ENCODE measurements around the gene FAM131C. TPM values are rescaled to one million over a fixed set of nuclear protein-coding genes. Genes with fewer than 3 reads are reported as not detected.

Gene FAM131C
- total RNA-seq, 6 experiments from 2014 or later: 0.19 to 1.00 TPM; not detected in 4

- TF ChIP-seq POLR2A (IDR thresholded peaks at IDR 0.05) (no peak), CTCF (IDR thresholded peaks at IDR 0.05) (no peak)
- Histone ChIP-seq H3K4me3 (no peak overlapping the region), H3K4me1 (peaks cover 0 to 9% (median 0%) of the 10 kb centered on the region in 4 donors), H3K27ac (no peak overlapping the region), H3K27me3 (no peaks in the 10 kb centered on the region), H3K36me3 (no peaks in the 10 kb centered on the region), H3K9me3 (no peaks in the 10 kb centered on the region)
- ATAC-seq: no peak
- DNase-seq: no peak
- WGBS (ENCODE audit: insufficient coverage, low coverage, low lambda C conversion rate, missing lambda C conversion rate): 79% methylated on average over 18 of the region's 21 CpGs
- intact Hi-C loops (cut with DNase I): no loop called here
Observed at GRCh38 chr1:16094453-16095158, 21.2 kb upstream of the FAM131C start.

DNA sequence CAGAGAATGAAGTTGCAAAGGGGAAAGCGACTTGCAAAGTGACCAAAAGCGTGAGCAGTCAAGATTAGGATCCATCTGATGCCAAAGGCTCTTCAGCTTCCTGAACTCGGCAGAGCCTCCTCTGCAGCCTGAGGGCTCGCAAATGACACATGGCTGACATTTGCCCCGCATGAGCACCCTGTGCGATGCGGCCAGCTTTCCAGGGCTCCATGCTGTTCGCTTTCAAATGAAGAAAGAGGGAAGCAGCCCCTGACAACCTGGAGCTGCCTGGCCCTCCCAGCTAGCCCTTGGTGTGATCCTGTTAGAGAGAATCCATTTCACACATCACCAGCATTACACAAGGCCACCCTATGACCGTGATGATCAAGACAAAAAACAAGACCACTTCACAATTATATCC lies 20.2 kb upstream of the FAM131C start:
- H3K27me3 ChIP-seq: no peaks in the 10 kb centered on the region
- peaks cover 0 to 9% (median 0%) of the 10 kb centered on the region in 4 donors for H3K4me1 ChIP-seq
- no peak overlapping the region for H3K27ac ChIP-seq
- no peaks in the 10 kb centered on the region for H3K9me3 ChIP-seq
- H3K36me3 ChIP-seq: no peaks in the 10 kb centered on the region
- ATAC-seq: no peak
- 81% methylated on average over 4 of the region's 9 CpGs for WGBS (ENCODE audit: insufficient coverage, low coverage, low lambda C conversion rate, missing lambda C conversion rate)
- intact Hi-C loops (cut with DNase I): no loop called here
- no peak overlapping the region for H3K4me3 ChIP-seq
- no peak for DNase-seq
- TF ChIP-seq CTCF (IDR thresholded peaks at IDR 0.05) (no peak), POLR2A (IDR thresholded peaks at IDR 0.05) (no peak)

DNA sequence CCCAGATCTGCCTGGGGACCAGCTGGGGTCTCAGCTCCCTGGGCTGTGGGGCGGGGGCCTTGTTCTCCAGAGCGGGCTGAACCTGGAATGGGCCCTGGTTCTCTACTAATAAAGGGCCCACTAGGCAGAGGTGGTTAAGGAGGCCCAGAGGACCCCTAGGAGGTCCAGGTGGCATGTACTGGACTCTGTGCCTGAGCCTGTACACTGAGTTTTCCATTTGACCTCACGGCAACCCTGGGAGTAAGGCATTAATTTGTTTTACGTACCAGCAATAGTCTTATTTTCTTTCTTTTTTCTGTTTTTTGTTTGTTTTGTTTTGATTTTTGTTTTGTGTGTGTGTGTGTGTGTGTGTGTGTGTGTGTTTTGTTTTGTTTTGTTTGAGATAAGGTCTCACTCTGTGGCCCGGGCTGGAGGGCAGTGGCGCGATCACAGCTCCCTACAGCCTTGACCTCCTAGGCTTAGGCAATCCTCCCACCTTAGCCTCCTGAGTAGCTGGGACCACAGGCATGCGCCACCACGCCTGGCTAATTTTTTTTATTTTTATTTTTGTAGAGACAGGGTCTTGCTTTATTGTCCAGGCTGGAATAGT lies 19.6 kb upstream of the FAM131C start:
- no peak for DNase-seq

DNA sequence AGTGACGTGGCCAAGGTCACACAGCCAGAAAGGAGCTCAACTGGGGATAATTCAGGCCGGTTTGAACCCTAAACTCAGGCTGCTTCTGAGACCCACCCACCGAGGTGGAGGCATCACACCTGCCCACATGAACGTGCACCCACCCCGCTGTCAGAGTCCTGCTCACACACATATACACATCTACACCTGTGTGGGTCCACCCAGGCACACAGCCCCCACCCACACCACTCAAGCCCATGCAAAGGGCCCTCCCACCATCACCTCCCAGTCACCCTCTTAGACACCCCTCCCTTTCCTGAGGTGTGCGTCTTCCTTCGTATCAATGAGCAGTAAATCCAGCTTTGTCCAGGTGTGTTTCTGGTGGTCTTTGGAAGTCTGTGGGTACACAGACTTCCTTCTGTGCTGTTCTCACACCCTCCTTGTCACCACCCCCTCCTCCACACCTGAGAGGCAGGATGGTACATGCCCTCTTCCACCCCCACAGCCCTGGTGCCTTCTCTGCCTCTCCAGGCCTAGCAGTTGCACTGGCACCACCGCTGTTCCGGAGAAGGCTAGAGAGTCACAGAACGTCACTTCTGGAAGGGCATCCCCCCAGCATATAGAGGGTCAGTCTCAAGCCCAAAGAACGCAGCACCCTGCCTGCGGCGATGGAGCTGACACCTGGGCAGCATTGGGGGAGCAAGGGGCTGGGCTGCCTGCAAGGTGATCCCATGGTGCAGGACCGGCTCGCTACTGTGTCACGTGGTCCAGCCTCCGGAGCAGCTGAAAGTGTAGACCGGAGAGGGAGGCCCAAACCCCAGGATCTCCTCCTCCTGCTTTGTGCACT lies 18.9 kb upstream of the FAM131C start:
- no peaks in the 10 kb centered on the region for H3K36me3 ChIP-seq
- H3K4me3 ChIP-seq: no peak overlapping the region
- DNase-seq: no peak
- ATAC-seq: no peak
- no peak overlapping the region for H3K27ac ChIP-seq
- TF ChIP-seq CTCF (IDR thresholded peaks at IDR 0.05) (no peak), POLR2A (IDR thresholded peaks at IDR 0.05) (no peak)
- H3K27me3 ChIP-seq: no peaks in the 10 kb centered on the region
- no peaks in the 10 kb centered on the region for H3K9me3 ChIP-seq
- WGBS (ENCODE audit: insufficient coverage, low coverage, low lambda C conversion rate, missing lambda C conversion rate): 86% methylated on average over 2 of the region's 18 CpGs
- peaks cover 0 to 9% (median 0%) of the 10 kb centered on the region in 4 donors for H3K4me1 ChIP-seq
- intact Hi-C loops (cut with DNase I): no loop called here

More for the DNA sequence above, 19.6 kb upstream of the FAM131C start:
- intact Hi-C loops (cut with DNase I): no loop called here
- Histone ChIP-seq H3K27me3 (no peaks in the 10 kb centered on the region), H3K9me3 (no peaks in the 10 kb centered on the region), H3K4me1 (peaks cover 0 to 9% (median 0%) of the 10 kb centered on the region in 4 donors), H3K4me3 (no peak overlapping the region), H3K36me3 (no peaks in the 10 kb centered on the region), H3K27ac (no peak overlapping the region)
- WGBS (ENCODE audit: insufficient coverage, low coverage, low lambda C conversion rate, missing lambda C conversion rate): 47% methylated on average over 7 of the region's 9 CpGs
- no peak for ATAC-seq
- no peak for TF ChIP-seq POLR2A (IDR thresholded peaks at IDR 0.05)
- no peak for TF ChIP-seq CTCF (IDR thresholded peaks at IDR 0.05)
